Mesodermal cell (in vitro differentiated cells): Measurements from ENCODE around the gene GLCCI1.

ENCODE experiments used
- H3K27ac ChIP-seq: 2 replicates; pipeline ENCODE4 v1.7.0; 2013; ENCODE audit warnings: mild to moderate bottlenecking, low read depth, low read length, moderate library complexity; ENCODE audit not compliant: severe bottlenecking
- H3K36me3 ChIP-seq: 2 replicates; pipeline ENCODE4 v1.7.1; 2013; ENCODE audit warnings: mild to moderate bottlenecking, low read length, moderate library complexity; ENCODE audit not compliant: control insufficient read depth, insufficient read depth
- H3K4me1 ChIP-seq: one replicate; pipeline ENCODE4 v1.7.1; 2013; ENCODE audit warnings: mild to moderate bottlenecking, low read length; ENCODE audit not compliant: insufficient read depth, control insufficient read depth, poor library complexity, severe bottlenecking
- H3K4me3 ChIP-seq: 2 replicates; pipeline ENCODE4 v1.7.0; 2013; ENCODE audit warnings: low read length, control low read depth, mild to moderate bottlenecking; ENCODE audit not compliant: insufficient read depth, poor library complexity, severe bottlenecking; ENCODE audit errors: extremely low read depth
- H3K9me3 ChIP-seq: 2 replicates; pipeline ENCODE4 v1.7.1; 2013; ENCODE audit warnings: mild to moderate bottlenecking, low read length, moderate library complexity; ENCODE audit not compliant: control insufficient read depth
- WGBS, 2 experiments: methylation state at CpG; one replicate each; pipeline ENCODE4 v1.1.5; 2013; ENCODE audit warnings: missing lambda C conversion rate in 2 of 2; ENCODE audit not compliant: insufficient coverage in 2 of 2; 5-methylcytosine and 5-hydroxymethylcytosine counted together

GLCCI1 gene

DNA sequence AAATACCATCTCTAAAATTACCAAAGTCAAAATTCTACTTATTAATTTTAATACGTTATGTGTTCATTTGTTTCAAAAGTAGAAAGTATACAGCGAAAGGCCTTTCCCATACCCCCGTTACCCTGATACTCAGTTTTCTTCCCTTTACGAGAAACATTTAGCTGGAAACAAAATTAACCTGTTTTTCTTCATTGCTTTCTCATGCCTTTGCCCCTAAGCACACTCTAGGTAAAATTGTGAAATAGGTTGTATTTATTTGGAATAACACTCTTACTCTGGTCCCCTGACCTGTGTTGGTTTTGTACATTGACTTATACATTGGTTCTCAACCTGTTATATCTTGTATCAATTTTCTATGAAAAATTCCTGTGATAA, 47.1 kb downstream of the GLCCI1 start:
- Histone ChIP-seq H3K4me3 (no peak overlapping the region), H3K36me3 (no peaks in the 10 kb centered on the region), H3K4me1 (no peaks in the 10 kb centered on the region), H3K9me3 (no peaks in the 10 kb centered on the region), H3K27ac (no peak overlapping the region)
- no CpG with 5 or more reads among the region's 4 CpGs for WGBS, 2 experiments

DNA sequence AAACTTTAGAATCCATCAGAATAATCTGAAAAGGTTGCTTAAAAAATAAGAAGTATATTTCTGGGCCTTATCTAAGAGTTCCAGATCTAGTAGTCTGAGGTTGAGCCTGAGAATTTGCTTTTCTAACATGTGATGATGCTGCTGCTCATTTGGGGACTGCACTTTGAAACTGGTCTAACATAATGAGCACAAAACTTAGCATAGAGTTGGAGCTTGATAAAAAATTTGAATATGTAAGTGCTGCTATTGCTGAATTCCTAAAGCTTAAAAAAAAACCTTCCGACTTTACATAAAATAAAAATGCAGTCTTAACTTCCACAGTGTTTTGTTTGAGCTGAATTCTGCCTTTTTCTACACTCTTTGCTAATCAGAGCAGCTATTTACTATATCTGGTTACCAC, 48.8 kb downstream of the GLCCI1 start:
- WGBS, 2 experiments: no CpG with 5 or more reads among the region's 1 CpG
- H3K27ac ChIP-seq: no peak overlapping the region
- H3K9me3 ChIP-seq: no peaks in the 10 kb centered on the region
- H3K4me3 ChIP-seq: no peak overlapping the region
- H3K36me3 ChIP-seq: no peaks in the 10 kb centered on the region
- no peaks in the 10 kb centered on the region for H3K4me1 ChIP-seq

DNA sequence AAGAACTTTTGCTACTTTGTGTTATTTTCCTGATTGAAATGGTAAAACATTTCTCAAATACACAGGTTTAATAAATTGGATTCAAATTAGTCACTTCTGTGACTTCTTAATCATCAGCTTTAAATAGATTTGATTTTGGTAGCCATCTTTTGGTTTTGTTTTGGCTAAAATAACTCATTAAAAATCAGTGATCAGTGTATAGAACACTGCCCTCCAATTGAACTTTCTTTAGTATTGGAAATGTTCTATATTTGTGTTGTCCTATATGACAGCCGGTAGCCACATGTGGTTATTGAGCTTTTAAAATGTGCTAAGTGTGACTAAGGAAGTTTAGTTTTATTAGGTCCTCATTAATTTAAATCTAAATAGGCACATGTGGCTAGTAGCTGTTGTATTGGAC, 50.4 kb downstream of the GLCCI1 start:
- no peak overlapping the region for H3K4me3 ChIP-seq
- H3K36me3 ChIP-seq: peaks cover 10% of the 10 kb centered on the region
- no peaks in the 10 kb centered on the region for H3K4me1 ChIP-seq
- no peaks in the 10 kb centered on the region for H3K9me3 ChIP-seq
- no peak overlapping the region for H3K27ac ChIP-seq
- WGBS, 2 experiments: 100% methylated on average over 1 of the region's 1 CpG; no CpG with 5 or more reads in 1 of the 2 experiments

DNA sequence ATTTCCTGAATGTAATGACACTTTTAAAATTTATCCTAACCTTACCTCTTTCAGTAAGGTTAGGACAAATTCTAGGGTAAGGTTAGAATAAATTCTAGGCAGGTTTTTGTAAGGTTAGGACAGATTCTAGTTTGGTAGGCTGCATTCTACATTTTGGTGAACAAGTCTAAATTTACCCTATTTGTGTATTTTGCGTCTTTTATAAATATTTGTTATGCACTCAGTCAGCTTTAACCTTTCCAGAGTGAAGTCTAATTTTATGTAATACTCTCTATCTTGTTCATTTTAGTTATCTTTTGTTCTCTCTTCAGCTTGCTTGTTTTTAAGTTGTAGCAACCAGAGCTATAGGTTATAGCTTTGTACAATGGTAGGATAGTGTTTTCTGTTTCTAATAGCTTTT, 54.0 kb downstream of the GLCCI1 start:
- Histone ChIP-seq H3K36me3 (peaks cover 40% of the 10 kb centered on the region), H3K27ac (no peak overlapping the region), H3K4me3 (no peak overlapping the region), H3K9me3 (peaks cover 17% of the 10 kb centered on the region), H3K4me1 (no peaks in the 10 kb centered on the region)
- no CpG with 5 or more reads among the region's 1 CpG for WGBS, 2 experiments

- Histone ChIP-seq H3K27ac (no peak overlapping the region), H3K4me3 (no peak overlapping the region), H3K36me3 (peaks cover 6% of the 10 kb centered on the region), H3K4me1 (no peaks in the 10 kb centered on the region), H3K9me3 (no peaks in the 10 kb centered on the region)
- WGBS, 2 experiments: 91 to 94% methylated on average over 3 of the region's 4 CpGs
These were observed 66.6 kb downstream of the GLCCI1 start for GRCh38 chr7:8035192-8035591.

- H3K9me3 ChIP-seq: no peaks in the 10 kb centered on the region
- no peaks in the 10 kb centered on the region for H3K4me1 ChIP-seq
- peaks cover 6% of the 10 kb centered on the region for H3K36me3 ChIP-seq
- H3K27ac ChIP-seq: no peak overlapping the region
- H3K4me3 ChIP-seq: no peak overlapping the region
- 84 to 100% methylated on average over 1 to 2 of the region's 2 CpGs for WGBS, 2 experiments
These were observed 67.3 kb downstream of the GLCCI1 start for GRCh38 chr7:8035647-8036518.

DNA sequence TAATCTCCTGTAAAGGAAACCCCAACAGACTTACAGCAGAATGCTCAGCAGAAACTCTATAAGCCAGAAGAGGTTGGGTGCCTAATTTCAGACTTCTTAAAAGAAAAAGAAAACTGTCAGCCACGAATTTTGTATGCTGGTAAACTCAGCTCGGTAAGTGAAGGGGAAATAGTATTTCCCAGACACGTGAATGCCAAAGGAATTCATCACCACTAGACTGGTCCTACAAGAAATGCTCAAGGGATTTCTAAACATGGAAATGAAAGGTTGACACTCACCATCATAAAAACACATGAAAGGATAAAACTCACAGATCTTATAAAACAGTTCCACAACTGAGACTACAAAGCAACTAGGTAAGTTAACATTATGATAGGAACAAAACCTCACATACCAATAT, 68.6 kb downstream of the GLCCI1 start:
- Histone ChIP-seq H3K4me1 (no peaks in the 10 kb centered on the region), H3K36me3 (peaks cover 10% of the 10 kb centered on the region)
- WGBS, 2 experiments: 88 to 92% methylated on average over 3 of the region's 3 CpGs

DNA sequence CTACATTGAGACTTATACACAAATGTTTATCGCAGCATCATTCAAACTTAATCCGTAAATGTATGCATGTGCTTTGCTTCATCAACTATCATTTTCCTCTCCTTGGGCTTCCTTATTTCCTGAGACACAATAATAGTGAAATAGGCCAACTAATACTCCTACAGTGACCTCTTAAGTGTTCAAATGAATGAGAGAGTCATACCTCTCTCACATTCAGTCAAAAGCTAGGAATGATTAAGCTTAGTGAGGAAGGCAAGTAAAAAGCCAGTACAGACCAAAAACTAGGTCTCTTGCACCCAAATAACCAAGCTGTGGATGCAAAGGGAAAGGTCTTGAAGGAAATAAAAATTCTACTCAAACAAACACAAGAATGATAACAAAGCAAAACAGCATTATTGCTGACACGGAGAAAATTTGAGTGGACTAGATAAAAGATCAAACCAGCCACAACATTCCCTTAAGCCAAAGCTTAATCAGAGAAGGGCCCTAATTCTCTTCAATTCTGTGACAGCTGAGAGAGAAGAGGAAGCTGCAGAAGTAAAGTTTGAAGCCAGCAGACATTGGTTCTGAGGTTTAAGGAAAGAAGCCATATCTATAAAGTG, 72.3 kb downstream of the GLCCI1 start:
- Histone ChIP-seq H3K4me1 (no peaks in the 10 kb centered on the region), H3K9me3 (no peaks in the 10 kb centered on the region), H3K36me3 (peaks cover 24% of the 10 kb centered on the region), H3K27ac (no peak overlapping the region), H3K4me3 (no peak overlapping the region)
- WGBS, 2 experiments: 94 to 100% methylated on average over 2 of the region's 3 CpGs

More for the DNA sequence above, 68.6 kb downstream of the GLCCI1 start:
- Histone ChIP-seq H3K9me3 (no peaks in the 10 kb centered on the region), H3K4me3 (no peak overlapping the region), H3K27ac (no peak overlapping the region)

GRCh38 chr7:8042796-8043535, 74.4 kb downstream of the GLCCI1 start:
- H3K36me3 ChIP-seq: peaks cover 18% of the 10 kb centered on the region
- H3K4me3 ChIP-seq: no peak overlapping the region
- H3K4me1 ChIP-seq: no peaks in the 10 kb centered on the region
- WGBS, 2 experiments: 100% methylated on average over 1 of the region's 3 CpGs; no CpG with 5 or more reads in 1 of the 2 experiments
- no peak overlapping the region for H3K27ac ChIP-seq
- H3K9me3 ChIP-seq: no peaks in the 10 kb centered on the region

GRCh38 chr7:8044761-8045430, 76.3 kb downstream of the GLCCI1 start:
- no peaks in the 10 kb centered on the region for H3K4me1 ChIP-seq
- peaks cover 18% of the 10 kb centered on the region for H3K36me3 ChIP-seq
- H3K27ac ChIP-seq: no peak overlapping the region
- H3K4me3 ChIP-seq: no peak overlapping the region
- 78 to 90% methylated on average over 2 to 4 of the region's 5 CpGs for WGBS, 2 experiments
- H3K9me3 ChIP-seq: no peaks in the 10 kb centered on the region
